Loucy (cell line): ENCODE data around the gene CENPS.

Experiments
- H2AFZ ChIP-seq: fragments of 200-600 bp; sonication (generic); 2 replicates; pipeline ENCODE4 v1.6.0; 2016; ENCODE audit warnings: antibody characterized with exemption, mild to moderate bottlenecking, low read length, moderate library complexity
- H3F3A ChIP-seq: fragments of 200-600 bp; 2 replicates; pipeline ENCODE4 v1.6.0; 2016; ENCODE audit warnings: antibody characterized with exemption, low read depth, mild to moderate bottlenecking
- H3K27me3 ChIP-seq: fragments of 200-600 bp; sonication (generic); 2 replicates; pipeline ENCODE4 v1.6.1; 2014; ENCODE audit warnings: low read length, mild to moderate bottlenecking; ENCODE audit not compliant: insufficient read depth, poor library complexity, severe bottlenecking
- H3K36me3 ChIP-seq: fragments of 200-600 bp; sonication (generic); 2 replicates; pipeline ENCODE4 v1.6.1; 2016; ENCODE audit warnings: low read length; ENCODE audit not compliant: insufficient read depth
- H3K4me1 ChIP-seq: fragments of 200-600 bp; sonication (generic); 2 replicates; pipeline ENCODE4 v1.5.1; 2014; ENCODE audit warnings: low read length, mild to moderate bottlenecking; ENCODE audit not compliant: insufficient read depth, poor library complexity, severe bottlenecking
- H3K4me2 ChIP-seq: fragments of 200-600 bp; sonication (generic); 2 replicates; pipeline ENCODE4 v1.6.0; 2014; ENCODE audit warnings: antibody characterized with exemption, low read length, low read depth, mild to moderate bottlenecking; ENCODE audit not compliant: poor library complexity, severe bottlenecking
- H3K4me3 ChIP-seq: fragments of 200-600 bp; sonication (generic); 2 replicates; pipeline ENCODE4 v1.5.1; 2014; ENCODE audit warnings: low read length, mild to moderate bottlenecking, mixed read lengths; ENCODE audit not compliant: poor library complexity, severe bottlenecking
- H3K79me2 ChIP-seq: fragments of 200-600 bp; sonication (generic); 2 replicates; pipeline ENCODE4 v1.6.1; 2014; ENCODE audit warnings: low read length; ENCODE audit not compliant: insufficient read depth
- H3K9ac ChIP-seq: fragments of 200-600 bp; sonication (generic); 2 replicates; pipeline ENCODE4 v1.6.0; 2014; ENCODE audit warnings: mild to moderate bottlenecking, low read depth, low read length, moderate library complexity; ENCODE audit not compliant: poor library complexity, severe bottlenecking
- H3K9me2 ChIP-seq: fragments of 200-600 bp; sonication (generic); replicated peaks from 2 replicates; pipeline ENCODE4 v1.6.1; 2016; ENCODE audit warnings: low read depth, low read length, mixed read lengths
- H3K9me3 ChIP-seq: fragments of 200-600 bp; sonication (generic); 2 replicates; pipeline ENCODE4 v1.6.1; 2014; ENCODE audit warnings: mild to moderate bottlenecking, antibody characterized with exemption, low read length, low read depth; ENCODE audit not compliant: insufficient read depth
- H4K20me1 ChIP-seq: fragments of 200-600 bp; sonication (generic); 2 replicates; pipeline ENCODE4 v1.6.0; 2014; ENCODE audit warnings: antibody characterized with exemption, low read length, mild to moderate bottlenecking; ENCODE audit not compliant: insufficient read depth, poor library complexity, severe bottlenecking
- CTCF ChIP-seq: fragments of 200-600 bp; sonication (generic); conservative IDR thresholded peaks from 2 replicates; pipeline ENCODE4 v1.5.1; 2014; ENCODE audit warnings: mild to moderate bottlenecking, antibody characterized with exemption, low read length
- EZH2phosphoT487 ChIP-seq: fragments of 200-600 bp; IDR thresholded peaks from 2 replicates; pipeline ENCODE4 v1.6.1; 2018; ENCODE audit warnings: antibody characterized with exemption, mild to moderate bottlenecking, moderate library complexity, borderline replicate concordance

Gene CENPS

GRCh38 chr1:10438677-10439163, 8.5 kb downstream of the CENPS start:
- Histone ChIP-seq H3K9me3 (no peaks in the 10 kb centered on the region), H3K9ac (no peak overlapping the region), H3K4me2 (no peak overlapping the region), H3K4me3 (no peak overlapping the region), H3K79me2 (no peaks in the 10 kb centered on the region), H3K9me2 (no peaks in the 10 kb centered on the region), H3K4me1 (peaks cover 2% of the 10 kb centered on the region), H3K27me3 (no peaks in the 10 kb centered on the region), H3K36me3 (no peaks in the 10 kb centered on the region), H2AFZ (no peak overlapping the region), H3F3A (no peaks in the 10 kb centered on the region), H4K20me1 (no peaks in the 10 kb centered on the region)
- TF ChIP-seq EZH2phosphoT487 (no peak), CTCF (no peak)

- Histone ChIP-seq H4K20me1 (no peaks in the 10 kb centered on the region), H3K79me2 (no peaks in the 10 kb centered on the region), H3F3A (no peaks in the 10 kb centered on the region), H3K9me3 (no peaks in the 10 kb centered on the region), H3K36me3 (no peaks in the 10 kb centered on the region), H3K9ac (no peak overlapping the region), H3K9me2 (no peaks in the 10 kb centered on the region), H3K4me2 (no peak overlapping the region), H2AFZ (no peak overlapping the region), H3K27me3 (no peaks in the 10 kb centered on the region), H3K4me3 (no peak overlapping the region), H3K4me1 (peaks cover 2% of the 10 kb centered on the region)
- TF ChIP-seq EZH2phosphoT487 (no peak), CTCF (no peak)
These were observed 10.1 kb downstream of the CENPS start for GRCh38 chr1:10440305-10440704.

GRCh38 chr1:10440794-10441193, 10.6 kb downstream of the CENPS start:
- no peaks in the 10 kb centered on the region for H3K9me3 ChIP-seq
- no peaks in the 10 kb centered on the region for H3F3A ChIP-seq
- no peaks in the 10 kb centered on the region for H3K79me2 ChIP-seq
- H3K9ac ChIP-seq = no peak overlapping the region
- no peaks in the 10 kb centered on the region for H3K27me3 ChIP-seq
- no peak overlapping the region for H3K4me2 ChIP-seq
- no peak overlapping the region for H3K4me3 ChIP-seq
- H3K9me2 ChIP-seq = no peaks in the 10 kb centered on the region
- peaks cover 2% of the 10 kb centered on the region for H3K4me1 ChIP-seq
- no peak overlapping the region for H2AFZ ChIP-seq
- H4K20me1 ChIP-seq = no peaks in the 10 kb centered on the region
- no peaks in the 10 kb centered on the region for H3K36me3 ChIP-seq
- TF ChIP-seq EZH2phosphoT487 (no peak), CTCF (no peak)
